ENCODE data around the gene BMP8B. TPM values are rescaled to one million over a fixed set of nuclear protein-coding genes. Genes with fewer than 3 reads are reported as not detected.
A peak's percentile ranks its signal among the peaks of the same experiment; 100 is the strongest.

The BMP8B gene
- polyA plus RNA-seq, 2 of the 4 experiments (the other 2 are of a cell fraction): 2.5 to 3.1 TPM

DNA sequence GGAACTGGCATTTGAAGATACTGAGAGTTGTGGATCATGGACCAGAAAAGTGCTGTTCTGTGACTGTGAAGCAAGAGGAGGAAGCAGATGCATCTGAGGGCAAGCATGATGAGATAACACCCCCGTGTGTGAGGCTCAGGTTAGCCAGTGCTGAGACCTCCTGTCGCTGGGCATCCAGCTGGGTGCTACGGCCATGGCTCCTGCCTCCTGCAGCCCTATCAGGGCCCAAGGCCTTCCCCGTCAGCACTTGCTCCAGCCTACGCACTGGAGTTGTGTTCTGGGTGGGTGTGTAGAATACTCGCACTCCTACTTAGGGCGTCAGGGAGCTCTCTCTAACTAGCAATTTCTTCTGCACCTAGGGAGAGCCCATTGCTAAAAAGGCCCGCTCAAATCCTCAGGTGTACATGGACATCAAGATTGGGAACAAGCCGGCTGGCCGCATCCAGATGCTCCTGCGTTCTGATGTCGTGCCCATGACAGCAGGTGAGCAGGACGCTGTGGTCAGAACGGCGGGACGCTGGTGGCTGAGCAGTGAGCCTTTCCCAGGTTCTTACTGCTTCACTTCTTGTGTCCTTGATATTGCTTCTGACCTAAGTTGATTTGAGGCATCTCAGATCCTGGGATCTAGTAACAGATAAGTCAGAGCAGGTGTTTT is 43.5 kb downstream of the BMP8B start:
- H3K4me3 ChIP-seq: no peak overlapping the region
- H3K4me1 ChIP-seq: peaks cover 4% of the 10 kb centered on the region; the same call in 2 of the 3 replicates
- 96% methylated on average over 16 of the region's 16 CpGs for WGBS (ENCODE audit: missing lambda C conversion rate)
- ChIA-PET CTCF (interaction anchor here (1.2 kb wide), 1 partner anchor 17 kb away, joined by 3 read pairs; no protein-coding TSS in a partner anchor), POLR2A (no interaction called here)
- FAIRE-seq (no peak), ATAC-seq (no peak), DNase-seq (ENCODE audit: low read depth in 1 of 2, low spot score in 1 of 2) (no peak)
- H3K9me3 ChIP-seq: no peaks in the 10 kb centered on the region
- TF ChIP-seq, protein P1, sequence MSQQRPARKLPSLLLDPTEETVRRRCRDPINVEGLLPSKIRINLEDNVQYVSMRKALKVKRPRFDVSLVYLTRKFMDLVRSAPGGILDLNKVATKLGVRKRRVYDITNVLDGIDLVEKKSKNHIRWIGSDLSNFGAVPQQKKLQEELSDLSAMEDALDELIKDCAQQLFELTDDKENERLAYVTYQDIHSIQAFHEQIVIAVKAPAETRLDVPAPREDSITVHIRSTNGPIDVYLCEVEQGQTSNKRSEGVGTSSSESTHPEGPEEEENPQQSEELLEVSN (IDR thresholded peaks at IDR 0.05; ENCODE audit: borderline replicate concordance, low read depth): no peak
- TF ChIP-seq RAD21 (conservative IDR thresholded peaks at IDR 0.05 in 1 of 2, IDR thresholded peaks at IDR 0.05 in 1 of 2) (no peak), ZFP36 (IDR thresholded peaks at IDR 0.05; ENCODE audit: borderline replicate concordance, partially characterized antibody) (no peak), PHF8 (IDR thresholded peaks at IDR 0.05; ENCODE audit: borderline replicate concordance, low read depth) (no peak), TP53 (CRISPR knock-in tag; IDR thresholded peaks at IDR 0.05) (no peak), HES2 (IDR thresholded peaks at IDR 0.05) (no peak), FOSB (CRISPR knock-in tag; IDR thresholded peaks at IDR 0.05) (no peak)
- no peak overlapping the region for H3K4me2 ChIP-seq
- H3K27ac ChIP-seq: no peak overlapping the region

DNA sequence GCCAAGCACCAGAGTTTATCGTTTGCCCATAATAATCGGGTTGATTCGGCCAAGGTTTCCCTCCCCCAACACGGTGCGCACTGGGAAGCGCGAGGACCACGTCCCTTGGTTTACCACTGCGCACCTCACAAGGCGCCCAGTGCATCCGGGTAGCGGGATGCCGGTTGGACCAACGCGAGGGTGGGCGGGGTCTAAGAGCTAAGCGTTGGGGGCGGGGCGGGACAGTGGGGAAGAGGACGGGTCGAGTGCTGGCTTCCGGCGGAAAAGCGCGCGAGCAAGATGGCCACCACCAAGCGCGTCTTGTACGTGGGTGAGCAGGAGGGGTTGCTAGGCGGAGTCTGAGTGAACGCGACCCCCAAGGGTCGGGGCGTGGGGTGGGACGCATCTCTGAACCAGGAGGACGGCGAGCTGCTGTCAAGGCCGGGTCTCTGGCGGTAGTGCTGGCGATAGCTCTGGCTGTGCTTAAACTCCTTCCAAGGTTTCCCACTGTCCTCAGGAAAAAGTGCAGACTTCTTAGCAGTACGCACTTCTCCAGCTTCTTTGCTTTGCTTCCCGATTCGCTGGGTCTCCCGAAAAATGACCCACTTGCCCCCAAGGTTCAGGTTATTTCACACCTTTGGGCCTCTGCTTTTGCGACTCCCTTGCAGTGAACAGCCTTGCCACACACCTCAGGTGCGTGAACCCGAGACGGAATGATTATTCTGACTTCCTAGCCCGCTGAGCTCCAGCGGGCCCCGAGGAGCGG is 49.9 kb downstream of the BMP8B start, which contains the start of gene PPIE:
Gene PPIE (plus strand): TSS at position 261 of the 745 bp plus-strand sequence. CDS start 19 bp downstream, at position 280.
- Histone ChIP-seq H3K4me1 (peaks cover 12% of the 10 kb centered on the region; the same call in 2 of the 3 replicates), H3K4me3 (peak within 1 kb of the TSS; percentile 80), H3K4me2 (peak within 1 kb of the TSS; percentile 97), H3K27ac (peak within 1 kb of the TSS; percentile 88 to 96), H3K9me3 (no peaks in the 10 kb centered on the region)
- under 1% methylated on average over 31 of the region's 52 CpGs for WGBS (ENCODE audit: missing lambda C conversion rate)
- DNase-seq (ENCODE audit: low read depth in 1 of 2, low spot score in 1 of 2): peak; percentile 68 to 92
- no peak for FAIRE-seq
- CTCF ChIA-PET: interaction anchor here (1.4 to 1.5 kb wide), 3 partner anchors 19 to 293 kb away, joined by 3 to 4 read pairs (median 3); no protein-coding TSS in a partner anchor
- peak; percentile 97 to 99 for ATAC-seq
- POLR2A ChIA-PET: interaction anchor here (0.5 to 1.3 kb wide), 9 partner anchors 8 to 633 kb away, joined by 3 to 8 read pairs (median 3); partner anchors contain the start of genes BMP8B and HEYL
- TF ChIP-seq JUN (IDR thresholded peaks at IDR 0.05) (peak in 1 of 2 experiments; percentile 71; a peak in 1 of 5 replicates), REST (IDR thresholded peaks at IDR 0.05) (no peak), KDM5A (IDR thresholded peaks at IDR 0.05) (peak; percentile 70), EHMT2 (IDR thresholded peaks at IDR 0.05; ENCODE audit: low read depth) (no peak), RAD21 (conservative IDR thresholded peaks at IDR 0.05 in 1 of 2, IDR thresholded peaks at IDR 0.05 in 1 of 2) (no peak), POLR2A (IDR thresholded peaks at IDR 0.05; ENCODE audit: low read length) (peak; percentile 83), ZFP36 (IDR thresholded peaks at IDR 0.05; ENCODE audit: borderline replicate concordance, partially characterized antibody) (no peak), FOSL2 (IDR thresholded peaks at IDR 0.05) (no peak), FOSL2 (CRISPR knock-in tag; IDR thresholded peaks at IDR 0.05) (no peak), CHD4 (IDR thresholded peaks at IDR 0.05; ENCODE audit: borderline replicate concordance) (peak; percentile 86; the same call in 1 of the 2 replicates), EHF (CRISPR knock-in tag; IDR thresholded peaks at IDR 0.05) (no peak), SREBF2 (IDR thresholded peaks at IDR 0.05) (no peak), GATA3 (IDR thresholded peaks at IDR 0.05; ENCODE audit: borderline replicate concordance) (no peak), ZC3H11A (IDR thresholded peaks at IDR 0.05) (no peak), CHD2 (IDR thresholded peaks at IDR 0.05; ENCODE audit: low read length, partially characterized antibody) (no peak), TFCP2L1 (CRISPR knock-in tag; IDR thresholded peaks at IDR 0.05) (no peak), JUNB (IDR thresholded peaks at IDR 0.05) (no peak)
- TF ChIP-seq, protein P1 (IDR thresholded peaks at IDR 0.05; ENCODE audit: borderline replicate concordance, low read depth): peak; percentile 88
- TF ChIP-seq, protein P2, sequence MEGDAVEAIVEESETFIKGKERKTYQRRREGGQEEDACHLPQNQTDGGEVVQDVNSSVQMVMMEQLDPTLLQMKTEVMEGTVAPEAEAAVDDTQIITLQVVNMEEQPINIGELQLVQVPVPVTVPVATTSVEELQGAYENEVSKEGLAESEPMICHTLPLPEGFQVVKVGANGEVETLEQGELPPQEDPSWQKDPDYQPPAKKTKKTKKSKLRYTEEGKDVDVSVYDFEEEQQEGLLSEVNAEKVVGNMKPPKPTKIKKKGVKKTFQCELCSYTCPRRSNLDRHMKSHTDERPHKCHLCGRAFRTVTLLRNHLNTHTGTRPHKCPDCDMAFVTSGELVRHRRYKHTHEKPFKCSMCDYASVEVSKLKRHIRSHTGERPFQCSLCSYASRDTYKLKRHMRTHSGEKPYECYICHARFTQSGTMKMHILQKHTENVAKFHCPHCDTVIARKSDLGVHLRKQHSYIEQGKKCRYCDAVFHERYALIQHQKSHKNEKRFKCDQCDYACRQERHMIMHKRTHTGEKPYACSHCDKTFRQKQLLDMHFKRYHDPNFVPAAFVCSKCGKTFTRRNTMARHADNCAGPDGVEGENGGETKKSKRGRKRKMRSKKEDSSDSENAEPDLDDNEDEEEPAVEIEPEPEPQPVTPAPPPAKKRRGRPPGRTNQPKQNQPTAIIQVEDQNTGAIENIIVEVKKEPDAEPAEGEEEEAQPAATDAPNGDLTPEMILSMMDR (IDR thresholded peaks at IDR 0.05): no peak
- TF ChIP-seq, protein P3, sequence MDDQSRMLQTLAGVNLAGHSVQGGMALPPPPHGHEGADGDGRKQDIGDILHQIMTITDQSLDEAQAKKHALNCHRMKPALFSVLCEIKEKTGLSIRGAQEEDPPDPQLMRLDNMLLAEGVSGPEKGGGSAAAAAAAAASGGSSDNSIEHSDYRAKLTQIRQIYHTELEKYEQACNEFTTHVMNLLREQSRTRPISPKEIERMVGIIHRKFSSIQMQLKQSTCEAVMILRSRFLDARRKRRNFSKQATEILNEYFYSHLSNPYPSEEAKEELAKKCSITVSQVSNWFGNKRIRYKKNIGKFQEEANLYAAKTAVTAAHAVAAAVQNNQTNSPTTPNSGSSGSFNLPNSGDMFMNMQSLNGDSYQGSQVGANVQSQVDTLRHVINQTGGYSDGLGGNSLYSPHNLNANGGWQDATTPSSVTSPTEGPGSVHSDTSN (IDR thresholded peaks at IDR 0.05): no peak
- TF ChIP-seq, protein P4, sequence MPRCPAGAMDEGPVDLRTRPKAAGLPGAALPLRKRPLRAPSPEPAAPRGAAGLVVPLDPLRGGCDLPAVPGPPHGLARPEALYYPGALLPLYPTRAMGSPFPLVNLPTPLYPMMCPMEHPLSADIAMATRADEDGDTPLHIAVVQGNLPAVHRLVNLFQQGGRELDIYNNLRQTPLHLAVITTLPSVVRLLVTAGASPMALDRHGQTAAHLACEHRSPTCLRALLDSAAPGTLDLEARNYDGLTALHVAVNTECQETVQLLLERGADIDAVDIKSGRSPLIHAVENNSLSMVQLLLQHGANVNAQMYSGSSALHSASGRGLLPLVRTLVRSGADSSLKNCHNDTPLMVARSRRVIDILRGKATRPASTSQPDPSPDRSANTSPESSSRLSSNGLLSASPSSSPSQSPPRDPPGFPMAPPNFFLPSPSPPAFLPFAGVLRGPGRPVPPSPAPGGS (IDR thresholded peaks at IDR 0.05): 0 out of 3 replicates have a peak, but pooled peaks have one; percentile 15
